T-helper 2 cell treated with Interferon-gamma antibody and Interleukin-4, amounts not matched to agents 5 μg/mL and 100 μg/mL, for 36 hours (primary cell): ENCODE measurements around the gene RARA.
"Not testable (repeated sequence)": the region's sequence is repeated elsewhere in the genome, so short reads cannot be mapped to it uniquely, and the experiment has no call there.

Experiments used
- DNase-seq: peaks from one replicate; pipeline ENCODE4 v3.0.0; 2021; ENCODE audit warnings: low spot score
- H3K27ac Mint-ChIP-seq: one replicate; pipeline ENCODE4 v1.8.0; 2021; ENCODE audit warnings: mild to moderate bottlenecking, mixed read lengths
- H3K27me3 Mint-ChIP-seq: one replicate; pipeline ENCODE4 v1.8.0; 2021; ENCODE audit warnings: low read depth, mixed read lengths
- H3K36me3 Mint-ChIP-seq: one replicate; pipeline ENCODE4 v1.8.0; 2021; ENCODE audit warnings: low read depth, mixed read lengths
- H3K4me1 Mint-ChIP-seq: one replicate; pipeline ENCODE4 v1.8.0; 2021; ENCODE audit warnings: low read depth, mixed read lengths
- H3K4me3 Mint-ChIP-seq: one replicate; pipeline ENCODE4 v1.8.0; 2022; ENCODE audit warnings: mild to moderate bottlenecking, moderate library complexity, mixed read lengths
- H3K9me3 Mint-ChIP-seq: one replicate; pipeline ENCODE4 v1.8.0; 2021; ENCODE audit warnings: mixed read lengths

The RARA gene

GRCh38 chr17:40376541-40376940 is 67.6 kb downstream of the RARA start:
- H3K27ac Mint-ChIP-seq, H3K9me3 Mint-ChIP-seq, DNase-seq, H3K4me3 Mint-ChIP-seq, H3K36me3 Mint-ChIP-seq, H3K27me3 Mint-ChIP-seq: not testable (repeated sequence)
- H3K4me1 Mint-ChIP-seq = peaks cover 18% of the 10 kb centered on the region

GRCh38 chr17:40377832-40378231 is 68.9 kb downstream of the RARA start:
- Mint-ChIP-seq H3K9me3 (peaks cover 5% of the 10 kb centered on the region), H3K36me3 (peaks cover 3% of the 10 kb centered on the region), H3K4me1 (peaks cover 9% of the 10 kb centered on the region), H3K27me3 (no peaks in the 10 kb centered on the region), H3K27ac (no peak overlapping the region), H3K4me3 (no peak overlapping the region)
- no peak for DNase-seq

- H3K27ac Mint-ChIP-seq = no peak overlapping the region
Measured at GRCh38 chr17:40378966-40379365, 70.0 kb downstream of the RARA start.

GRCh38 chr17:40382251-40382650 is 73.3 kb downstream of the RARA start:
- peaks cover 14% of the 10 kb centered on the region for H3K36me3 Mint-ChIP-seq
- H3K4me1 Mint-ChIP-seq = no peaks in the 10 kb centered on the region
- DNase-seq = no peak
- no peaks in the 10 kb centered on the region for H3K9me3 Mint-ChIP-seq
- H3K27ac Mint-ChIP-seq = no peak overlapping the region
- H3K27me3 Mint-ChIP-seq = no peaks in the 10 kb centered on the region
- no peak overlapping the region for H3K4me3 Mint-ChIP-seq

More at GRCh38 chr17:40378966-40379365, 70.0 kb downstream of the RARA start:
- no peaks in the 10 kb centered on the region for H3K27me3 Mint-ChIP-seq
- peaks cover 4% of the 10 kb centered on the region for H3K36me3 Mint-ChIP-seq
- H3K4me3 Mint-ChIP-seq = no peak overlapping the region
- DNase-seq = no peak
- H3K9me3 Mint-ChIP-seq = peaks cover 5% of the 10 kb centered on the region
- H3K4me1 Mint-ChIP-seq = peaks cover 8% of the 10 kb centered on the region

- H3K36me3 Mint-ChIP-seq = peaks cover 46% of the 10 kb centered on the region
- H3K4me1 Mint-ChIP-seq, H3K27ac Mint-ChIP-seq, H3K4me3 Mint-ChIP-seq, H3K27me3 Mint-ChIP-seq, DNase-seq, H3K9me3 Mint-ChIP-seq: not testable (repeated sequence)
Measured at GRCh38 chr17:40386555-40386954, 77.6 kb downstream of the RARA start.

GRCh38 chr17:40399185-40399584 is 90.2 kb downstream of the RARA start:
- no peak overlapping the region for H3K4me3 Mint-ChIP-seq
- no peak for DNase-seq

GRCh38 chr17:40402668-40403067 is 93.7 kb downstream of the RARA start:
- H3K36me3 Mint-ChIP-seq = peaks cover 85% of the 10 kb centered on the region
- peak overlapping the region; percentile 24 for H3K27ac Mint-ChIP-seq
- H3K27me3 Mint-ChIP-seq = no peaks in the 10 kb centered on the region
- H3K4me3 Mint-ChIP-seq = peak overlapping the region; percentile 11
- no peaks in the 10 kb centered on the region for H3K9me3 Mint-ChIP-seq
- peaks cover 28% of the 10 kb centered on the region for H3K4me1 Mint-ChIP-seq
- no peak for DNase-seq

More at GRCh38 chr17:40399185-40399584, 90.2 kb downstream of the RARA start:
- Mint-ChIP-seq H3K36me3 (peaks cover 78% of the 10 kb centered on the region), H3K27ac (peak overlapping the region; percentile 59), H3K27me3 (no peaks in the 10 kb centered on the region), H3K4me1 (peaks cover 26% of the 10 kb centered on the region), H3K9me3 (no peaks in the 10 kb centered on the region)

- no peak overlapping the region for H3K4me3 Mint-ChIP-seq
- H3K4me1 Mint-ChIP-seq = peaks cover 28% of the 10 kb centered on the region
- H3K9me3 Mint-ChIP-seq = no peaks in the 10 kb centered on the region
- peaks cover 81% of the 10 kb centered on the region for H3K36me3 Mint-ChIP-seq
- no peaks in the 10 kb centered on the region for H3K27me3 Mint-ChIP-seq
- H3K27ac Mint-ChIP-seq = peak overlapping the region; percentile 47
- DNase-seq = no peak
Measured at GRCh38 chr17:40404003-40404402, 95.0 kb downstream of the RARA start.
